K562 (cell line): ENCODE measurements around the gene LRFN4. TPM values are rescaled to one million over a fixed set of nuclear protein-coding genes. Genes with fewer than 3 reads are reported as not detected.
A peak's percentile ranks its signal among the peaks of the same experiment; 100 is the strongest.

Source experiments
- ARID4B ChIP-seq: sonication (generic); formaldehyde crosslinking; IDR thresholded peaks from 2 replicates; pipeline ENCODE4 v1.8.0; 2022; ENCODE audit warnings: mild to moderate bottlenecking, missing genetic modification reagents
- FOXP1 ChIP-seq: sonication (generic); formaldehyde crosslinking; IDR thresholded peaks from 2 replicates; pipeline ENCODE4 v1.8.0; 2022; ENCODE audit warnings: mild to moderate bottlenecking, missing genetic modification reagents
- polyA plus RNA-seq, 8 experiments: library from polyadenylated mRNA; depleted of rRNA in 4 of 8; stranded (reverse) in 5 of 8; unstranded in 3 of 8; fragments of >200 nt; fragmentation: Nextera tagmentation in 2 of 8; fragmentation: Illumina TruSeq in 1 of 8; extraction: Ambion mirVana in 2 of 8; extraction: Trizol in 1 of 8; gene quantifications; 2 replicates each; pipeline versions ENCODE4 v1.2.1 to v1.2.3, GENCODE V29; 2011 to 2014; ENCODE audit warnings: inconsistent platforms in 1 of 8, missing spikeins in 1 of 8
- total RNA-seq, 7 experiments: library from RNA; depleted of rRNA in 6 of 7; stranded (reverse); fragments of >200 nt in 6 of 7; fragmentation: Illumina TruSeq in 2 of 7; extraction: Trizol in 2 of 7; gene quantifications; 2 replicates each; pipeline versions ENCODE4 v1.2.1 to v1.2.3, GENCODE V29; 2011 to 2021; ENCODE audit warnings: low replicate concordance in 1 of 7
- TF ChIP-seq, protein P1 (sequence below), 2 experiments: fragments of 450-650 bp; formaldehyde crosslinking in 1 of 2; IDR thresholded peaks; 2 replicates each; pipeline versions ENCODE4 v1.4.0 to v1.6.1; 2014 to 2020; ENCODE audit warnings: mild to moderate bottlenecking in 2 of 2, borderline replicate concordance in 1 of 2, low read depth in 1 of 2

The LRFN4 gene
- total and polyA plus RNA-seq, 9 of the 15 experiments (the other 6 are each of a cell fraction or from before 2014, with no cell fraction given): 0.10 to 60.1 (median 6.7) TPM

DNA sequence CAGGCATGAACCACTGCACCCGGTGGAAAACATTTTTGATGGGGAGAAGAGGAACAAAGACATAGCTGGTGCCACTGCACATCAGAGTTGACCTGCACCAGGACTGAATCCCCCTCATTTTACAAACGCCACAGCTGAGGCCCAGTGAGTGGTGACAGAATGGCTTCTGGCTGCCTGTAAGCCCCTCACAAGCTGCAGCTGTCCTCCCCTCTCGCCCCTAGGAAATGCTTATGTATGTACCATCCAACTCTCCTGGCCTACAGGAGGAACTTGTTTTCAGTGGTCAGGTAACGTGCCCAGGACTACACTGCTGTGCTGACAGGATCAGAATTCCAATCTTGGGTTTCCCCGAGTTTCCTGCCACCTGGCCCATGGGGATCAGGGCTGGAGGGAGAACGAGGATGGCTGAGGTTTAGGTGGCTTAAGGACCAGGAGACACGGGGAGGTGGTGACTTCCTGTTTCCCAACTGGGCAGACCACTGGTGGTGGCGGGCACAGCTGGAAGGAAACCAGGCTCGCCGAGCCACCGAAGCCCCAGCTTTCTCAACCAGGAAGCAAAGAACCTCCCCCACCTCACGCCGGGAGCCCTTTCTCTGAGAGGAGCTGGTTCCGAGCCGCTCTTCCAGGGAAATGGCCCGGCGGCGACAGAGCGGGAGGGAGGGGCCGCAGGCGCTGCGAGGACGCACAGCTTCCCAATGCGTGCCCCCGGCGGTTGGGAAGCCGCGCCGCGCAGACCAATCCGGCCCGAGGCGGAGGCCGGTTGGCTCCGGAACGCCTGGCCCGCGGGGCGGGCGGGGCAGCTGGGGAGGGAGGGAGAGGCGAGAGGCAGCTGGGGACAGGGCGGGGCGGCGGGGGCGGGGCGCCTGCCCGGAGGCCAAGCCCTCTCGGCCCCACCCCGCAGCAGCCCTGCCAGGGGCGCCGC lies 1.0 kb upstream of the LRFN4 start (continued):
- TF ChIP-seq, protein P1, sequence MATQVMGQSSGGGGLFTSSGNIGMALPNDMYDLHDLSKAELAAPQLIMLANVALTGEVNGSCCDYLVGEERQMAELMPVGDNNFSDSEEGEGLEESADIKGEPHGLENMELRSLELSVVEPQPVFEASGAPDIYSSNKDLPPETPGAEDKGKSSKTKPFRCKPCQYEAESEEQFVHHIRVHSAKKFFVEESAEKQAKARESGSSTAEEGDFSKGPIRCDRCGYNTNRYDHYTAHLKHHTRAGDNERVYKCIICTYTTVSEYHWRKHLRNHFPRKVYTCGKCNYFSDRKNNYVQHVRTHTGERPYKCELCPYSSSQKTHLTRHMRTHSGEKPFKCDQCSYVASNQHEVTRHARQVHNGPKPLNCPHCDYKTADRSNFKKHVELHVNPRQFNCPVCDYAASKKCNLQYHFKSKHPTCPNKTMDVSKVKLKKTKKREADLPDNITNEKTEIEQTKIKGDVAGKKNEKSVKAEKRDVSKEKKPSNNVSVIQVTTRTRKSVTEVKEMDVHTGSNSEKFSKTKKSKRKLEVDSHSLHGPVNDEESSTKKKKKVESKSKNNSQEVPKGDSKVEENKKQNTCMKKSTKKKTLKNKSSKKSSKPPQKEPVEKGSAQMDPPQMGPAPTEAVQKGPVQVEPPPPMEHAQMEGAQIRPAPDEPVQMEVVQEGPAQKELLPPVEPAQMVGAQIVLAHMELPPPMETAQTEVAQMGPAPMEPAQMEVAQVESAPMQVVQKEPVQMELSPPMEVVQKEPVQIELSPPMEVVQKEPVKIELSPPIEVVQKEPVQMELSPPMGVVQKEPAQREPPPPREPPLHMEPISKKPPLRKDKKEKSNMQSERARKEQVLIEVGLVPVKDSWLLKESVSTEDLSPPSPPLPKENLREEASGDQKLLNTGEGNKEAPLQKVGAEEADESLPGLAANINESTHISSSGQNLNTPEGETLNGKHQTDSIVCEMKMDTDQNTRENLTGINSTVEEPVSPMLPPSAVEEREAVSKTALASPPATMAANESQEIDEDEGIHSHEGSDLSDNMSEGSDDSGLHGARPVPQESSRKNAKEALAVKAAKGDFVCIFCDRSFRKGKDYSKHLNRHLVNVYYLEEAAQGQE (IDR thresholded peaks at IDR 0.05; ENCODE audit: borderline replicate concordance): peak; percentile 98
- TF ChIP-seq, protein P1 (CRISPR knock-in tag; IDR thresholded peaks at IDR 0.05; ENCODE audit: low read depth): peak; percentile 84; the same call in 1 of the 2 replicates
- TF ChIP-seq ARID4B (CRISPR knock-in tag): peak; percentile 75
- peak; percentile 72; the same call in 1 of the 2 replicates for TF ChIP-seq FOXP1 (CRISPR knock-in tag)
- TF ChIP-seq, all 486 proteins: peak for 126
